ENCODE measurements around the gene RAB9B. TPM values are rescaled to one million over a fixed set of nuclear protein-coding genes. Genes with fewer than 3 reads are reported as not detected.
"Not testable (repeated sequence)": the region's sequence is repeated elsewhere in the genome, so short reads cannot be mapped to it uniquely, and the experiment has no call there.

RAB9B gene
- polyA plus RNA-seq, 1 donor from 2014 or later = 50.6 TPM

DNA sequence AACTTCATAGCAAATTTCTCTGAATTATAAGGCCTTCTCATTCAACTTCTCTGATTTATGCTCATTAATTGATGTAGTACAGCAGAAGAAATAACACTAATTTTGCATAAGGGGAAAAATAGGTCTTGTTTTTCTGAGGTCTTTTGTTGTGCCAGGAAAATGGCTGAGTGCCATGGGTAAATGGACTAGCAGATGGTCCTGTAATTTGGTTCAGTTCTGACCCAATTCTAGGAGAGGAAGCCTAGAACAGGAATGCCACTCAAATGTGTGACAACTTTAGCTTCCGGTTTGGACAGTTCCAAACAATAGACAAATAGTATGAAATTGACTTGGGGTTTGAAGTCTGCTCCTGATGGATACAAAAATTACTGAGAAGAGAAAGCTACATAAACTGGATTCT lies 6.2 kb downstream of the RAB9B start:
- Histone ChIP-seq H3F3A (ENCODE audit: insufficient read depth, low read length, poor library complexity, severe bottlenecking) (no peaks in the 10 kb centered on the region), H3K36me3 (ENCODE audit: insufficient read depth, low read length) (no peaks in the 10 kb centered on the region), H3K9me2 (ENCODE audit: insufficient read depth, low read length) (no peaks in the 10 kb centered on the region), H4K20me1 (ENCODE audit: insufficient read depth) (no peaks in the 10 kb centered on the region), H3K27ac (ENCODE audit: low read length) (no peak overlapping the region), H3K27me3 (ENCODE audit: insufficient read depth, low read depth, low read length) (no peaks in the 10 kb centered on the region), H3K4me2 (ENCODE audit: low read length) (no peak overlapping the region), H3K9ac (ENCODE audit: low read length) (no peak overlapping the region), H2AFZ (ENCODE audit: low read depth, low read length) (no peak overlapping the region), H3K9me3 (ENCODE audit: low read length) (no peaks in the 10 kb centered on the region), H3K4me3 (ENCODE audit: low read length) (no peak overlapping the region), H3K79me2 (replicated peaks; ENCODE audit: insufficient read depth, low read length) (no peaks in the 10 kb centered on the region)
- TF ChIP-seq TAF1 (IDR thresholded peaks at IDR 0.05; ENCODE audit: low read depth) = no peak
- no peak for TF ChIP-seq REST (IDR thresholded peaks at IDR 0.05; ENCODE audit: borderline replicate concordance)
- TF ChIP-seq RAD21 (conservative IDR thresholded peaks at IDR 0.05) = no peak
- no peak for TF ChIP-seq MXI1 (conservative IDR thresholded peaks at IDR 0.05; ENCODE audit: poor library complexity, severe bottlenecking)
- TF ChIP-seq SMC3 (conservative IDR thresholded peaks at IDR 0.05; ENCODE audit: poor library complexity) = no peak
- TF ChIP-seq EZH2 (IDR thresholded peaks at IDR 0.05; ENCODE audit: borderline replicate concordance, insufficient read depth, low read length, poor library complexity, severe bottlenecking) = no peak
- TF ChIP-seq EP300 (conservative IDR thresholded peaks at IDR 0.05; ENCODE audit: poor library complexity, severe bottlenecking) = no peak
- no peak for TF ChIP-seq CTCF (IDR thresholded peaks at IDR 0.05; ENCODE audit: poor library complexity, severe bottlenecking)
- no peak for TF ChIP-seq POLR2AphosphoS5 (IDR thresholded peaks at IDR 0.05)

DNA sequence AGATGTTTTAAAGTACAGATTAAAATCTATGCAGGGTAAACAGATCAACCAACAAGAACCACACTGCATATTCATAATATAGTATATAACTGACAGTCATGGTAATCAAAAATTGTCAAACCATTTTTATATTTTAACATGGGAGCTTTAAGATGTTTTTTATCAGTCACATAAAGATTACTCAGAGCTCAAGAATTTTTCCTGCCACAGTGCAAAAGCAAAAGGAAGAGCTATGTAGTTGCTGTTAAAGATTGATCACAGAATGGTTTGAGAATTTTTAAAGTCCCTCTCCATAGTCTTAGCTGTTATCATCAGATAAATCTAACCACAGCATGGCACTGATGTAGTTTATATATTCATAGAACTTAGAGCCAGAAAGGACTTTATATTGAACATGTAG lies 8.5 kb downstream of the RAB9B start:
- H2AFZ ChIP-seq (ENCODE audit: low read depth, low read length) = no peak overlapping the region
- no peaks in the 10 kb centered on the region for H3K36me3 ChIP-seq (ENCODE audit: insufficient read depth, low read length)
- no peak overlapping the region for H3K9ac ChIP-seq (ENCODE audit: low read length)
- TF ChIP-seq TAF1 (IDR thresholded peaks at IDR 0.05; ENCODE audit: low read depth) (no peak), MXI1 (conservative IDR thresholded peaks at IDR 0.05; ENCODE audit: poor library complexity, severe bottlenecking) (no peak), REST (IDR thresholded peaks at IDR 0.05; ENCODE audit: borderline replicate concordance) (no peak), SMC3 (conservative IDR thresholded peaks at IDR 0.05; ENCODE audit: poor library complexity) (no peak), POLR2AphosphoS5 (IDR thresholded peaks at IDR 0.05) (no peak), RAD21 (conservative IDR thresholded peaks at IDR 0.05) (no peak), EP300 (conservative IDR thresholded peaks at IDR 0.05; ENCODE audit: poor library complexity, severe bottlenecking) (no peak), CTCF (IDR thresholded peaks at IDR 0.05; ENCODE audit: poor library complexity, severe bottlenecking) (no peak), EZH2 (IDR thresholded peaks at IDR 0.05; ENCODE audit: borderline replicate concordance, insufficient read depth, low read length, poor library complexity, severe bottlenecking) (no peak)
- no peak overlapping the region for H3K27ac ChIP-seq (ENCODE audit: low read length)
- H3K79me2 ChIP-seq (replicated peaks; ENCODE audit: insufficient read depth, low read length) = no peaks in the 10 kb centered on the region
- H3K9me3 ChIP-seq (ENCODE audit: low read length) = no peaks in the 10 kb centered on the region
- H3K9me2 ChIP-seq (ENCODE audit: insufficient read depth, low read length) = no peaks in the 10 kb centered on the region
- no peaks in the 10 kb centered on the region for H4K20me1 ChIP-seq (ENCODE audit: insufficient read depth)
- no peaks in the 10 kb centered on the region for H3K27me3 ChIP-seq (ENCODE audit: insufficient read depth, low read depth, low read length)
- no peaks in the 10 kb centered on the region for H3F3A ChIP-seq (ENCODE audit: insufficient read depth, low read length, poor library complexity, severe bottlenecking)
- no peak overlapping the region for H3K4me3 ChIP-seq (ENCODE audit: low read length)
- no peak overlapping the region for H3K4me2 ChIP-seq (ENCODE audit: low read length)

GRCh38 chrX:103820802-103821201 lies 11.3 kb downstream of the RAB9B start:
- H3K4me2 ChIP-seq (ENCODE audit: low read length); H3K27me3 ChIP-seq (ENCODE audit: insufficient read depth, low read depth, low read length); H4K20me1 ChIP-seq (ENCODE audit: insufficient read depth); H2AFZ ChIP-seq (ENCODE audit: low read depth, low read length); H3K4me3 ChIP-seq (ENCODE audit: low read length); H3K36me3 ChIP-seq (ENCODE audit: insufficient read depth, low read length); H3F3A ChIP-seq (ENCODE audit: insufficient read depth, low read length, poor library complexity, severe bottlenecking); H3K27ac ChIP-seq (ENCODE audit: low read length); H3K9me3 ChIP-seq (ENCODE audit: low read length); H3K9ac ChIP-seq (ENCODE audit: low read length); H3K79me2 ChIP-seq (replicated peaks; ENCODE audit: insufficient read depth, low read length); H3K9me2 ChIP-seq (ENCODE audit: insufficient read depth, low read length): not testable (repeated sequence)
